22Rv1 (cell line): ENCODE results near the gene EPAS1.

Experiments used
- H3K27ac ChIP-seq: fragments of 450-650 bp; 2 replicates; pipeline ENCODE4 v1.5.1; 2017
- CTCF ChIP-seq: fragments of 450-650 bp; IDR thresholded peaks from 2 replicates; pipeline ENCODE4 v1.5.1; 2017; ENCODE audit warnings: mild to moderate bottlenecking
- ZFX ChIP-seq: fragments of 450-650 bp; IDR thresholded peaks from 2 replicates; pipeline ENCODE4 v1.6.1; 2017; ENCODE audit warnings: antibody characterized with exemption, borderline replicate concordance

Gene EPAS1

DNA sequence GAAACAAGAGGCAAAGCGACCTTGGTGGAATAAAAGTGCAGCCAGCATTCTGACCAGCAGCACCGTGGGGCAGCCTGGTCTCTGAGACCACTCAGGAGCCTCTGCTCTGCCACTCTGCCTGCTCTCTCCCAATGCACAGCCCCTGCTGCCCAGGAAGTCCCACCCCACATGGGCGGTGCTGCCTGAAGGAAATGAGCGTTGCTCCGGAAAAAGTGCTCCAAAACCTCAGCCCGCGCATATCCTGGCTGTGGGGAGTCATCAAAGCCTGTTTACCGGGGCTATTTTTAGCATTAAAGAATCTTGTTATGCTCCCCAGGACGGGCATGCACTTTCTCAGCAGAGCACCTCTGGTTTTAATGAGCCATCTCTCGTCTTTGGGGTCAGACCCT, 54.5 kb downstream of the EPAS1 start:
- no peak for TF ChIP-seq CTCF
- no peak for TF ChIP-seq ZFX
- H3K27ac ChIP-seq, result no peak overlapping the region

DNA sequence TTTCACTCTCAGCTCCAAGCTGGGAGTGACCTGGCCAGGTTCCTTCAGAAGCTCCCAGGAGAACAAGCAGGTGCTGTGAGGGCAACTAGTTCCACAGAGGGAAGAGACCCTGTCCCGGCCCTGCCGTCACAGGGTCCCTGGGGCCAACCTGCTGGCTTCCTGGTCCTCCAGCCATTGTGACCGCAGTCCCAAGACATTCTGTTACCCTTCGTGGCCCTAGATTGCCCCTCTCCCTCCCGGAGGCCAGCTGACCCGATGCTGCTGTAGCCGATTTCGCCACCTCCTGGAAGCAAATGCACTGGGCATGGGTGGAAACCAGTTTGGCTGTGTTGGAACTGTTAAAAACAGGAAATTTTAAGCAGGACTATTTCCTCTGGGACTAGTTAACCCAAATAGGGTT, 55.4 kb downstream of the EPAS1 start:
- no peak overlapping the region for H3K27ac ChIP-seq
- TF ChIP-seq CTCF (no peak), ZFX (no peak)

- TF ChIP-seq ZFX, result no peak
- no peak for TF ChIP-seq CTCF
- no peak overlapping the region for H3K27ac ChIP-seq
Observed at GRCh38 chr2:46353509-46353908, 56.3 kb downstream of the EPAS1 start.

- TF ChIP-seq CTCF (no peak), ZFX (no peak)
- no peak overlapping the region for H3K27ac ChIP-seq
Observed at GRCh38 chr2:46355756-46356155, 58.5 kb downstream of the EPAS1 start.

- no peak overlapping the region for H3K27ac ChIP-seq
- no peak for TF ChIP-seq ZFX
- TF ChIP-seq CTCF, result no peak
Observed at GRCh38 chr2:46356991-46357390, 59.8 kb downstream of the EPAS1 start.

GRCh38 chr2:46358713-46359112, 61.5 kb downstream of the EPAS1 start:
- TF ChIP-seq CTCF (no peak), ZFX (no peak)

GRCh38 chr2:46360303-46360702, 63.1 kb downstream of the EPAS1 start:
- TF ChIP-seq CTCF, result no peak
- TF ChIP-seq ZFX, result no peak
- no peak overlapping the region for H3K27ac ChIP-seq

More at GRCh38 chr2:46358713-46359112, 61.5 kb downstream of the EPAS1 start:
- H3K27ac ChIP-seq, result no peak overlapping the region
